Heart left ventricle (tissue), 13 donors: ENCODE measurements around the gene KLK14.

Experiments
- CTCF ChIP-seq, 12 donors: fragments of 200-600 bp; sonication (generic) in 4 of 12; IDR thresholded peaks; one replicate each; pipeline versions ENCODE4 v1.5.0 to v1.8.0; 2018 to 2022; ENCODE audit warnings: antibody characterized with exemption in 12 of 12, mild to moderate bottlenecking in 5 of 12
- POLR2A ChIP-seq, 2 donors: fragments of 450-650 bp; IDR thresholded peaks; one replicate each; pipeline ENCODE4 v1.6.1; 2017; ENCODE audit warnings: antibody characterized with exemption in 2 of 2, mild to moderate bottlenecking in 2 of 2, moderate library complexity in 2 of 2
- donor health status: ischemic (EF 13 %, LVEDD 7.1; RV severe dilation, severe dysfunction).
- donor health status: DM: no; HTN: yes; CAD: no.
- donor health status: DM: no; HTN: no; CAD: no.
- donor health status: ischemic (EF 25% LVEDD 6.9; RV normal size, moderate dysfunction).
- donor health status: ischemic (EF 25% LVEDD 5.7; RV mildly dilated, moderate dysfunction).
- donor health status: ischemic (EF 35%, LVEDD 5.7; RV mildly dilated, moderate dysfunction).
- donor health status: nonischemic (EF 11% LVEDD 7.7; RV severe dilation, severe dysfunction).
- donor health status: DM: yes; HTN: yes; CAD: no.
- donor health status: PGD.
- donor health status: ischemic (EF 29% LVEDD 5.4; RV normal size, mild dysfunction).
- donor health status: nonischemic (EF 23%, LVEDD 6.1; RV moderate dilation, normal function).

DNA sequence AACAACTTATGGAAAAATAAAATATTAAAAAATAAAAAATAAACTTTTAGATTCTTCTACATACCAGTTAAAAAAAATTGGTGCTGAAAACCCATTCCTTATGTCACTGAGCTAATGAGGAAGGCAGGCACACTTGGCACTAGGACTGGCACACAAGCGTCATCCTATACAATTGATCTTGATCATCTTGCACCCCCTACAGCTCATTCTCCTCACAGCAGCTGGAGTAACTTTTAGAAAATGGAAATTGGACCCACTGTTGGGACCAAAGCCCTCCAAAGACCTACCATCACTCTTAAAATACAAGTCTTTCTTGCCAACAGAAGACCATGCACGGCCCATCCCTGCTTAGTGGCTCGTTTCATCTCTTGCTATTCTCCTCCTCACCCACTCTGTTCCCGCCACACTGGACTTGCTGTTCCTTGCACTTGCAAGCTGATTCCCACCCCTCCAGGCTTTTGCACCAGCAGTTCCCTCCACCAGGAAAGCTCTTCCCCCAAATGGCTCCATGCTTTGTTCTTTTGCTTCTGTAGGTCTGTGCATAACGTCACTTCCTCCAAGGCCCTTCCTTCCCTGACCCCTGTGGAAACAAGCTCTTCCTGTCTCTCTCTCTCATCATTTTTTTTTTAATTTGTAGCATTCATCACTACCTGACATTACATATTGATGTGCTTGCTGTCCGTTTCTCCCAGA, 13.9 kb upstream of the KLK14 start:
- peak in 2 of 12 donors; percentile 5 to 19 for TF ChIP-seq CTCF (IDR thresholded peaks at IDR 0.05)
- no peak for TF ChIP-seq POLR2A (IDR thresholded peaks at IDR 0.05)
